Measurements from ENCODE around the gene MARCHF9.

GRCh38 chr12:57733928-57734327 is 21.0 kb upstream of the MARCHF9 start:
- TF ChIP-seq CTCF (IDR thresholded peaks at IDR 0.05), result no peak
- no peak for TF ChIP-seq POLR2A (IDR thresholded peaks at IDR 0.05)
